T-helper 1 cell treated with Interleukin-12 subunit alpha and Interleukin-12 subunit beta and Interleukin-4 antibody, amounts not matched to agents 30 ng/mL and 1 ng/mL, for 36 hours (primary cell): ENCODE measurements around the gene SYTL5. TPM values are rescaled to one million over a fixed set of nuclear protein-coding genes. Genes with fewer than 3 reads are reported as not detected.

Experiments used
- intact Hi-C: fragments of 100-400 bp; cut with micrococcal nuclease; formaldehyde crosslinking; loops from one replicate; pipeline ENCODE4 v1.15.1; 2024
- total RNA-seq: library from RNA; stranded (reverse); gene quantifications from 2 replicates; pipeline ENCODE4 v1.2.3, GENCODE V29; 2022

The SYTL5 gene
- total RNA-seq, 1 donor from 2014 or later, result not detected

GRCh38 chrX:38018766-38019425 is 12.5 kb downstream of the SYTL5 start:
- intact Hi-C loops, result no loop called here

- intact Hi-C loops, result no loop called here
These were observed 21.9 kb downstream of the SYTL5 start for GRCh38 chrX:38028300-38028699.

GRCh38 chrX:38036466-38036865 is 30.1 kb downstream of the SYTL5 start:
- intact Hi-C loops, result no loop called here

- intact Hi-C loops, result no loop called here
These were observed 32.1 kb downstream of the SYTL5 start for GRCh38 chrX:38038501-38038900.

- intact Hi-C loops, result no loop called here
These were observed 34.9 kb downstream of the SYTL5 start for GRCh38 chrX:38041237-38041636.

- intact Hi-C loops, result no loop called here
These were observed 38.3 kb downstream of the SYTL5 start for GRCh38 chrX:38044701-38045100.

- intact Hi-C loops, result no loop called here
These were observed 39.3 kb downstream of the SYTL5 start for GRCh38 chrX:38045538-38046096.

- intact Hi-C loops, result no loop called here
These were observed 42.5 kb downstream of the SYTL5 start for GRCh38 chrX:38048886-38049285.

GRCh38 chrX:38050806-38051205 is 44.5 kb downstream of the SYTL5 start:
- intact Hi-C loops, result no loop called here

GRCh38 chrX:38052096-38052495 is 45.7 kb downstream of the SYTL5 start:
- intact Hi-C loops, result no loop called here

GRCh38 chrX:38055170-38055847 is 49.0 kb downstream of the SYTL5 start:
- intact Hi-C loops, result no loop called here

GRCh38 chrX:38060331-38060878 is 54.1 kb downstream of the SYTL5 start:
- intact Hi-C loops, result no loop called here

- intact Hi-C loops, result no loop called here
These were observed 55.0 kb downstream of the SYTL5 start for GRCh38 chrX:38061335-38061734.

- intact Hi-C loops, result no loop called here
These were observed 60.6 kb downstream of the SYTL5 start for GRCh38 chrX:38066934-38067333.

GRCh38 chrX:38069273-38069672 is 62.9 kb downstream of the SYTL5 start:
- intact Hi-C loops, result no loop called here

- intact Hi-C loops, result no loop called here
These were observed 63.6 kb downstream of the SYTL5 start for GRCh38 chrX:38069991-38070390.

GRCh38 chrX:38079463-38079862 is 73.1 kb downstream of the SYTL5 start:
- intact Hi-C loops, result no loop called here

GRCh38 chrX:38080808-38081207 is 74.5 kb downstream of the SYTL5 start:
- intact Hi-C loops, result no loop called here

- intact Hi-C loops, result no loop called here
These were observed 75.6 kb downstream of the SYTL5 start for GRCh38 chrX:38081909-38082308.

GRCh38 chrX:38082309-38082708 is 76.0 kb downstream of the SYTL5 start:
- intact Hi-C loops, result no loop called here

GRCh38 chrX:38085813-38086212 is 79.5 kb downstream of the SYTL5 start:
- intact Hi-C loops, result no loop called here

GRCh38 chrX:38086451-38087215 is 80.3 kb downstream of the SYTL5 start:
- intact Hi-C loops, result no loop called here
